ENCODE data around the gene LRRC23. TPM values are rescaled to one million over a fixed set of nuclear protein-coding genes. Genes with fewer than 3 reads are reported as not detected.
"Not testable (repeated sequence)": the region's sequence is repeated elsewhere in the genome, so short reads cannot be mapped to it uniquely, and the experiment has no call there.

Gene LRRC23
- total and polyA plus RNA-seq, 4 donors = 29.6 to 61.0 (median 42.1) TPM

DNA sequence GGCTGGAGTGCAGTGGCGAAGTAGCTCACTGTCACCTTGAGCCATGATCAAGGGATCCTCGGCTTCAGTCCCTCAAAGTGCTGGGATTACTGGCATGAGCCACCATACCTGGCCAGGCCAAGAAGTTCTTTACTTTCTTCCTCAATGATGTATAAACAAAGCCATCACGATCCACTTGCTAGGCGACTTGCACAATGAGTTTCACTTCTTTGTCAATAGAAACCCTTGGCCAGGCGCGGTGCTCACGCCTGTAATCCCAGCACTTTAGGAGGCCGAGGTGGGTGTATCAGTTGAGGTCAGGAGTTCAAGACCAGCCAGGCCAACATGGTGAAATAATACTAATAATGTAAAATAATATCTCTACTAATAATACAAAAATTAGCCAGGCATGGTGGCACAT is 17.2 kb upstream of the LRRC23 start:
- peaks cover 0 to 11% (median 2%) of the 10 kb centered on the region in 5 donors for H3K4me1 ChIP-seq (ENCODE audit: control insufficient read depth in 5 of 5, insufficient read depth in 5 of 5, low read length in 5 of 5)
- ATAC-seq (ENCODE audit: insufficient read depth, low FRiP score) (no peak), DNase-seq (no peak)
- H3K9ac ChIP-seq (ENCODE audit: insufficient read depth in 1 of 2, low read length in 2 of 2) = no peak overlapping the region
- no peaks in the 10 kb centered on the region for H3K27me3 ChIP-seq (ENCODE audit: control insufficient read depth in 3 of 3, insufficient read depth in 3 of 3, low read length in 2 of 3)
- peaks cover 0 to 13% (median 6%) of the 10 kb centered on the region in 4 donors for H3K36me3 ChIP-seq (ENCODE audit: control insufficient read depth in 4 of 4, insufficient read depth in 4 of 4, low read length in 4 of 4)
- TF ChIP-seq, protein P1, sequence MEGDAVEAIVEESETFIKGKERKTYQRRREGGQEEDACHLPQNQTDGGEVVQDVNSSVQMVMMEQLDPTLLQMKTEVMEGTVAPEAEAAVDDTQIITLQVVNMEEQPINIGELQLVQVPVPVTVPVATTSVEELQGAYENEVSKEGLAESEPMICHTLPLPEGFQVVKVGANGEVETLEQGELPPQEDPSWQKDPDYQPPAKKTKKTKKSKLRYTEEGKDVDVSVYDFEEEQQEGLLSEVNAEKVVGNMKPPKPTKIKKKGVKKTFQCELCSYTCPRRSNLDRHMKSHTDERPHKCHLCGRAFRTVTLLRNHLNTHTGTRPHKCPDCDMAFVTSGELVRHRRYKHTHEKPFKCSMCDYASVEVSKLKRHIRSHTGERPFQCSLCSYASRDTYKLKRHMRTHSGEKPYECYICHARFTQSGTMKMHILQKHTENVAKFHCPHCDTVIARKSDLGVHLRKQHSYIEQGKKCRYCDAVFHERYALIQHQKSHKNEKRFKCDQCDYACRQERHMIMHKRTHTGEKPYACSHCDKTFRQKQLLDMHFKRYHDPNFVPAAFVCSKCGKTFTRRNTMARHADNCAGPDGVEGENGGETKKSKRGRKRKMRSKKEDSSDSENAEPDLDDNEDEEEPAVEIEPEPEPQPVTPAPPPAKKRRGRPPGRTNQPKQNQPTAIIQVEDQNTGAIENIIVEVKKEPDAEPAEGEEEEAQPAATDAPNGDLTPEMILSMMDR (IDR thresholded peaks at IDR 0.05; ENCODE audit: control extremely low read depth, extremely low read depth) = no peak
- H3K4me3 ChIP-seq = no peak overlapping the region
- peak overlapping the region in 1 of 2 donors; percentile 87 for H3K27ac ChIP-seq (ENCODE audit: low read depth in 1 of 2, low read length in 1 of 2)
- no peaks in the 10 kb centered on the region for H3K9me3 ChIP-seq (ENCODE audit: control insufficient read depth in 4 of 4, insufficient read depth in 3 of 4, low read length in 3 of 4)
- WGBS, 2 donors = 34 to 54% methylated on average over 8 of the region's 8 CpGs

DNA sequence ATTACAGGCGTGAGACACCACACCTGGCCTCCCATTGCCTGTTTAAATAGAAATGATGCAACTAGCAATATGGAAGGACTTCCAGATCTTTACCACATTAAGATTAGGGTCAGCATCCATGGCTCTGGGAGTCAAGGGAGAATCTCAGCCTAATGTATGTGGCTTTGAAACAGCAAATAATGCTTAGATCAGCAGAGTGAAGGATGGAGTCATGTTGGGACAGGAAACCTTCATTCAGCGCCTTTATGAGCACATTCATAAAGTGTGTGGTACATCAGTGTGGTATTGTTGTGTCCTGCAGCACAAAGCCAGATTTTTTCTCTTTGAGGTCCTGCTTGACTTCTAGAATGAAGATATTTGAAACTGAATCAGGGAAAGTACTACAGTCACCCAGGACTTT is 16.3 kb upstream of the LRRC23 start:
- ATAC-seq (ENCODE audit: insufficient read depth, low FRiP score) = no peak
- Histone ChIP-seq H3K4me3 (no peak overlapping the region), H3K9me3 (ENCODE audit: control insufficient read depth in 4 of 4, insufficient read depth in 3 of 4, low read length in 3 of 4) (no peaks in the 10 kb centered on the region), H3K27ac (ENCODE audit: low read depth in 1 of 2, low read length in 1 of 2) (no peak overlapping the region), H3K27me3 (ENCODE audit: control insufficient read depth in 3 of 3, insufficient read depth in 3 of 3, low read length in 2 of 3) (no peaks in the 10 kb centered on the region), H3K36me3 (ENCODE audit: control insufficient read depth in 4 of 4, insufficient read depth in 4 of 4, low read length in 4 of 4) (peaks cover 0 to 12% (median 6%) of the 10 kb centered on the region in 4 donors), H3K4me1 (ENCODE audit: control insufficient read depth in 5 of 5, insufficient read depth in 5 of 5, low read length in 5 of 5) (peaks cover 0 to 11% (median 2%) of the 10 kb centered on the region in 5 donors), H3K9ac (ENCODE audit: insufficient read depth in 1 of 2, low read length in 2 of 2) (no peak overlapping the region)
- no peak for DNase-seq
- 85 to 97% methylated on average over 2 of the region's 2 CpGs for WGBS, 2 donors
- TF ChIP-seq, protein P1 (IDR thresholded peaks at IDR 0.05; ENCODE audit: control extremely low read depth, extremely low read depth) = no peak

DNA sequence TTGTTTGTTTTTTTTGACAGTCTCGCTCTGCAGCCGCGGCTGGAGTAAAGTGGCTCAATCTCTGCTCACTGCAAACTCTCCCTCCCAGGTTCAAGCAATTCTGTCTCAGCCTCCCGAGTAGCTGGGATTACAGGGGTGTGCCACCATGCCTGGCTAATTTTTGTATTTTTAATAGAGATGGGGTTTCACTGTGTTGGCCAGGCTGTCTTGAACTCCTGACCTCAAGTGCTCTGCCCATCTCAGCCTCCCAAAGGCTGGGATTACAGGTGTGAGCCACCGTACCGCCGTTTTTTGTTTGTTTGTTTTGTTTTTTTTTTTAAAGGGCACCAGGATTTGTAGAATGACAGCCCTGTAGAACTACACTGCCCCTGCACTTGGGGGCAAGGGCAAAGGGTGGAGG is 15.8 kb upstream of the LRRC23 start:
- not testable (repeated sequence) for H3K9me3 ChIP-seq (ENCODE audit: control insufficient read depth in 4 of 4, insufficient read depth in 3 of 4, low read length in 3 of 4); H3K9ac ChIP-seq (ENCODE audit: insufficient read depth in 1 of 2, low read length in 2 of 2); H3K4me3 ChIP-seq; H3K27ac ChIP-seq (ENCODE audit: low read depth in 1 of 2, low read length in 1 of 2); ATAC-seq (ENCODE audit: insufficient read depth, low FRiP score); H3K27me3 ChIP-seq (ENCODE audit: control insufficient read depth in 3 of 3, insufficient read depth in 3 of 3, low read length in 2 of 3); DNase-seq
- H3K36me3 ChIP-seq (ENCODE audit: control insufficient read depth in 4 of 4, insufficient read depth in 4 of 4, low read length in 4 of 4) = peaks cover 0 to 10% (median 4%) of the 10 kb centered on the region in 4 donors
- peaks cover 0 to 11% (median 2%) of the 10 kb centered on the region in 5 donors for H3K4me1 ChIP-seq (ENCODE audit: control insufficient read depth in 5 of 5, insufficient read depth in 5 of 5, low read length in 5 of 5)
- WGBS, 2 donors = 72 to 81% methylated on average over 7 of the region's 7 CpGs

DNA sequence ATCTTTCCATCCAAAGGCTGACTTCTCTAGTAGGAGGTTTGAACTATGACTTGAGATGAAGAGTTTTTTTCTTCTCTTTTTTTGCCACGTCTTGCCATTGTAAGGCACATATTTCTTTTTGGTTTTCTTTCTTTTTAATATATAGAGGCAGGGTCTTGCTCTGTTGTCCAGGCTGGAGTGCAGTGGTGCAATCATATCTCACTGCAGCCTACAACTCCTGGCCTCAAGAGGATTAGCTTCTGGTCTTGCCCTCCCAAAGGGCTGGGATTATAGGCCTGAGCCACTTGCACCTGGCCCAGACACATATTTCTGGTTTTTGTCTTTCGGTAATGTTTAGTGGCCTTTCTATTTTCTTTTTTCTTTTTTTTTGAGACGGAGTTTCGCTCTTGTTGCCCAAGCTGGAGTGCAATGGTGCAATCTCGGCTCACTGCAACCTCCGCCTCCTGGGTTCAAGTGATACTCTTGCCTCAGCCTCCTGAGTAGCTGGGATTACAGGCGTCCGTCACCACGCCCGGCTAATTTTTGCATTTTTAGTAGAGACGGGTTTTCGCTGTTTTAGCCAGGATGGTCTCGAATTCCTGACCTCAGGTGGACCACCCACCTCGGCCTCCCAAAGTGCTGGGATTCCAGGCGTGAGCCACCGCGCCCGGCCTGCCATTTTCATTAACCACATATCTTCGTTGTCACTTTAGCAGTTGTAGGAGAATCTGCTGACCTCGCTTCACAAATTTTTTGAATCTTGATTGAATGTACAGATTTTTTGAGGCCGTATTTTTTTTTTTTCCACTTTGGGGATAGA is 14.6 kb upstream of the LRRC23 start:
- H3K4me3 ChIP-seq; H3K27me3 ChIP-seq (ENCODE audit: control insufficient read depth in 3 of 3, insufficient read depth in 3 of 3, low read length in 2 of 3); DNase-seq; H3K36me3 ChIP-seq (ENCODE audit: control insufficient read depth in 4 of 4, insufficient read depth in 4 of 4, low read length in 4 of 4); ATAC-seq (ENCODE audit: insufficient read depth, low FRiP score); H3K9me3 ChIP-seq (ENCODE audit: control insufficient read depth in 4 of 4, insufficient read depth in 3 of 4, low read length in 3 of 4): not testable (repeated sequence)
- Histone ChIP-seq H3K27ac (ENCODE audit: low read depth in 1 of 2, low read length in 1 of 2) (peak overlapping the region in 1 of 2 donors; percentile 84), H3K9ac (ENCODE audit: insufficient read depth in 1 of 2, low read length in 2 of 2) (peak overlapping the region in 1 of 2 donors; percentile 80), H3K4me1 (ENCODE audit: control insufficient read depth in 5 of 5, insufficient read depth in 5 of 5, low read length in 5 of 5) (peaks cover 0 to 11% (median 2%) of the 10 kb centered on the region in 5 donors)
- WGBS, 2 donors = 74 to 91% methylated on average over 21 of the region's 21 CpGs

Measured in lung (tissue), 12 donors.